GM12874 (cell line): ENCODE results near the gene DAO.

Experiments
- TF ChIP-seq, protein P1 (sequence below): IDR thresholded peaks from 2 replicates; pipeline ENCODE4 v1.5.1; 2011; ENCODE audit warnings: low read depth, mild to moderate bottlenecking, control low read depth, low read length, moderate library complexity; ENCODE audit not compliant: insufficient read depth

Gene DAO

DNA sequence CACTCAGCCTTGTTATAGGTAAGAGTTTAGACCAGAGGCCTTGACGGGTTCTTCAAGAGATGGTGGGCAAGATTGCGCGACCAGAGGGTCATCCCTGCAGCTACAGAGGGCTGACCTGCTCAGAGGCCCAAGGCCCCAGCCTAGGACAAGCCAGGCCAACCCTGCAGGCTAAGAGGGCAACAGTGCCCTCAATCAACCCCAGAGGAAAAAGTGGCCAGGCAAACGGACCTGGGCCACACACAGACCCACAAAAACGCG is 23.8 kb upstream of the DAO start:
- TF ChIP-seq, protein P1, sequence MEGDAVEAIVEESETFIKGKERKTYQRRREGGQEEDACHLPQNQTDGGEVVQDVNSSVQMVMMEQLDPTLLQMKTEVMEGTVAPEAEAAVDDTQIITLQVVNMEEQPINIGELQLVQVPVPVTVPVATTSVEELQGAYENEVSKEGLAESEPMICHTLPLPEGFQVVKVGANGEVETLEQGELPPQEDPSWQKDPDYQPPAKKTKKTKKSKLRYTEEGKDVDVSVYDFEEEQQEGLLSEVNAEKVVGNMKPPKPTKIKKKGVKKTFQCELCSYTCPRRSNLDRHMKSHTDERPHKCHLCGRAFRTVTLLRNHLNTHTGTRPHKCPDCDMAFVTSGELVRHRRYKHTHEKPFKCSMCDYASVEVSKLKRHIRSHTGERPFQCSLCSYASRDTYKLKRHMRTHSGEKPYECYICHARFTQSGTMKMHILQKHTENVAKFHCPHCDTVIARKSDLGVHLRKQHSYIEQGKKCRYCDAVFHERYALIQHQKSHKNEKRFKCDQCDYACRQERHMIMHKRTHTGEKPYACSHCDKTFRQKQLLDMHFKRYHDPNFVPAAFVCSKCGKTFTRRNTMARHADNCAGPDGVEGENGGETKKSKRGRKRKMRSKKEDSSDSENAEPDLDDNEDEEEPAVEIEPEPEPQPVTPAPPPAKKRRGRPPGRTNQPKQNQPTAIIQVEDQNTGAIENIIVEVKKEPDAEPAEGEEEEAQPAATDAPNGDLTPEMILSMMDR, result no peak

DNA sequence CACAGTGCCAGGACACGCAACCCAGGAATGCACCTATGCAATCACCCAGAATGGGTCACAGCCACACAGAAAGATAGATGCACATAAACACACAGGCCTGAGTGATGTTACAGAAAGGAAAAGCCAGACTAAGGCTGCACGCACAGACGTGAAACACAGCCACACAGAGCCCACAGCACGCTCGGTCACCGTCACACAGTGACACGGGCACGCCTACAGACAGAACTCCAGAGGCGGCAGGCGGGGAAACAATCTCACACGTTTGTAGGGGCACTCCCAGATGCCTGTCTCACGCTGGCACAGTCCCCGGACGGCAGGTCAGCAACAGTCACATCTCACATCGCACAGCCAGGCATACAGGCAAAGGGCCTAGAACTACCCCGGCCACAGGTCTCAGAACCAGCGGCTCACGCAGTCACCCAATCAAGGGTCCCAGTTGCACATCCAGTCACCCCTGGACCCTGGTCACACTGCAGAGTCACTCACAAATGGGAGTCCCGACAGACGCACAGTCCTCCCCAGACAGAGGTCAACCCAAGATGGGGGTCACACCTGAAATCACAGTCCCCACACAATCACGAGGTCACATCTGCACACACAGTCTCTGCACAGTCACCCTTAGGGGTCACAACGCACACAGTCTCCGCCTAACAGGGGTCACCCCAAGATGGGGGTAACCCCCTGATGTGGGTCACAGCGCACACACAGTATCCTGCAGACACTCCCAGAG is 23.3 kb upstream of the DAO start:
- TF ChIP-seq, protein P1, result no peak

DNA sequence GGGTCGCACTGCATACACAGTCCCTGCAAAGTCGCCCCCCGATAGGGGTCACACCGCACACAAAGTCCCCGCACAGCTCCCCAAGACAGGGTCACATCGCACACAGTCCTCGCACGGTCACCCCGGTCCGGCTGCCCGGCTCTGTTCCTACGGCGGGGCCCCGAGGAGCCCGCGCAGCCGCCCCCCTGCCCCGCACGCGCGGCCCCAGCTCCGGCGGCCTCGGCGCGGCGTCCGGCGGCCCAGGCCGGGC is 22.8 kb upstream of the DAO start:
- TF ChIP-seq, protein P1, result no peak

DNA sequence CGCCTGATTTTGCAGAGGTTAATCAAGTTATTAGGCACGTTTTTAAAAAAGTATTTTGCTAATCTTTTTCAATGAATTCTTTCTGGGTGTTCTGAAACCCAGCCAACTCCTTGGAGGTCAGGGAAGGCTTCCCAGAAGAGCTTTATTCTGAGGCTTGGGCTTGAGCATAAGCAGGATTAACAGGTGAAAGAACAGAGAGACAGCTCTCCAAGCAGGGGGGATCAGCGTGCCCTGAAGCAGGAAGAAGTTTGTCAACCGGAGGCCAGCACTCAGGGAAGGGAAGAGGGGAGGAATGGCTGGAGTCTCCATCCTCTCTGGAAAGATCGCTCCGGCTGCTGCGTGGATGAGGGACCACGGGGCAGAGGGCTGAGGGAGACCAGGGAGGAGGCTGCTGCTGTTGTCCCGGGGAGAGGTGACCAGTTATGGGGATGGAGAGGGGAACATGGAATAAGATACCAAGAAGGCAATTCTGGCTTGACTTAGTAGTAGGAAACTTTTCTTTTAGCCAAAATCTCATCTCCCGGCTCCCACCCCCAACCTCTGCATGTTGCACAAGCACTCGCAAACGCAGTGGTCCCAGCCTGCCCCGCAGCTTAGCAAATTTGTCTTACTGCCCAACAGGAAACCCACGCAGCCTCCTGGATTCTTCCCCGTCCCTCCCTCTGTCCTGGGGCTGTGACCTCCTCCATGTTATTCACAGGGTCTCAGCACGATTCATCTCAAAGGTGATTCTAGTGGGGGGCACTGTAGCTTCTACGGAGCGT is 21.4 kb upstream of the DAO start:
- TF ChIP-seq, protein P1, result no peak

DNA sequence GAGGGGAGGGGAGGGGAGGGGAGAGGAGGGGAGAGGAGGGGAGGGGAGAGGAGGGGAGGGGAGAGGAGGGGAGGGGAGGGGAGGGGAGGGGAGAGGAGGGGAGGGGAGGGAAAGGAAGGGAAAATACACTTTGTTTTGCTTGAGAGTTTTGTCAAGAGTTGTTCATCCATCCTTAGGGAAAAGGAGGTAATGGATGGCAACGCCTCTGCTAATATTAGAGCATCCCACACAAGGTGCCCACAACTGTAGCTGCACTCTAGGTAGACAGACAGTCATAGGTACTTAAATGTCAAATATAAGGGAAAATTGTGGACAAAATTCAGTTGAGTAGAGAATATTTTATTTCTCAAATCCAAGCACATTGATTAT is 20.0 kb upstream of the DAO start:
- TF ChIP-seq, protein P1, result no peak

DNA sequence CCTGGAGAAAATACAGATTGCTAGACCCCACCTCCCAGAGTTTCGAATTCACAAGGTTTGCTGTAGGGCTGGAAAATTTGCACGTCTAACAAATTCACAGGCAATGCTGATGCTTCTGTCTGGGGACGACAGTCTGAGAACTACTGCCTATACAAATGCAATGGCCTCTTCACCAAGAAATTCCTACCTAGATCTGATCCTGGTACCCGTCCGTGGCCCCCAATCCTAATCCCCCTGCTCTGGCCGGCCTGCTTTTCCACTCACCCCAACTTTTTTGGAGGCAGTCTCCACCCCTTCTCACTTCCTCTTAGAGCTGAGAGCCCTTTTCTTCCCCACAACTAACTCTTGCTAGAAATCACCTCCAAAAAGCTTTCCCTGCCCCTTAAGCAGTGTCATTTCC is 19.4 kb upstream of the DAO start:
- TF ChIP-seq, protein P1, result no peak

DNA sequence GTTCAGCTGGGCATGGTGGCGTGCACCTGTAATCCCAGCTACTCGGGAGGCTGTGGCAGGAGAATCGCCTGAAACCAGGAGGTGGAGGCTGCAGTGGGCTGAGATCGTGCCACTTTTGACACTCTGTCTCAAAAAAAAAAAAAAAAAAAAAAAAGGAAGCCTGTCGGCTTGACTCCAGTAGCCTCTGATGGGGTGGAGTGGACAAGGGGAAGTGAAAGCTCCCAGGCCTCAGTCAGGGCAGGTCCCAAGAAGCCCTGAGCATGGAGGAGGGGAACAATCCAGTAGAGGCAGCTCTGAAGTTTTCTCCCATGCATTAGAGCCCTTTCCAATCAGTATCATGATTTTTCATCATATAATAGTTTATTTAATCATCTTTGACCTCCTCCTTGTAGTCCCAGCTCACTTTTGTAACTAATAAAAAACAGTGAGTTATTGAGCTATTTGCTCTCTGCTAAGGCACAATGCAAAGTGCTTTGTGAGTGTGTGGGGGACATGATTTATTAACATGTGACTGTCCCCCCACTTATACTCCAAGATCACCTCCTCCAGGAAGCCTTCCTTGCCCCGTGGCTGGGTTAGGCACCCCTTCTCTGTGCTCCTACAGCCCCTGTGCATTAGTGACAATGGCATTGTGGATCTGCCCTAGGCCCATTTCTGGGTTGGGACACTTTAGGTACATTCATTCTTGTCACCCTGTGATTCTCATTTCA is 17.9 kb upstream of the DAO start:
- TF ChIP-seq, protein P1, result no peak
